ENCODE results near the gene ARHGEF2. TPM values are rescaled to one million over a fixed set of nuclear protein-coding genes. Genes with fewer than 3 reads are reported as not detected.
A peak's percentile ranks its signal among the peaks of the same experiment; 100 is the strongest.

ARHGEF2 gene
- total and polyA plus RNA-seq, 9 of the 15 experiments (the other 6 are each of a cell fraction or from before 2014, with no cell fraction given): 7.1 to 162 (median 62.2) TPM

- intact Hi-C loops (cut with micrococcal nuclease): no loop called here
Measured at GRCh38 chr1:155996166-155996565, 17.8 kb upstream of the ARHGEF2 start.

More at GRCh38 chr1:155996166-155996565, 17.8 kb upstream of the ARHGEF2 start:
- TF ChIP-seq ETV6 (IDR thresholded peaks at IDR 0.05; ENCODE audit: borderline replicate concordance in 1 of 2, low read depth in 2 of 2, low read length in 1 of 2) (no peak), ETV6 (CRISPR knock-in tag; IDR thresholded peaks at IDR 0.05; ENCODE audit: borderline replicate concordance) (no peak), MGA (IDR thresholded peaks at IDR 0.05) (no peak), FOXJ2 (tag; IDR thresholded peaks at IDR 0.05) (no peak), GTF2A2 (tag; IDR thresholded peaks at IDR 0.05) (no peak), CHCHD3 (CRISPR knock-in tag; IDR thresholded peaks at IDR 0.05) (no peak), SLC30A9 (CRISPR knock-in tag; IDR thresholded peaks at IDR 0.05) (no peak), ESRRA (IDR thresholded peaks at IDR 0.05; ENCODE audit: borderline replicate concordance, low read depth) (no peak)
- TF ChIP-seq, protein P1, sequence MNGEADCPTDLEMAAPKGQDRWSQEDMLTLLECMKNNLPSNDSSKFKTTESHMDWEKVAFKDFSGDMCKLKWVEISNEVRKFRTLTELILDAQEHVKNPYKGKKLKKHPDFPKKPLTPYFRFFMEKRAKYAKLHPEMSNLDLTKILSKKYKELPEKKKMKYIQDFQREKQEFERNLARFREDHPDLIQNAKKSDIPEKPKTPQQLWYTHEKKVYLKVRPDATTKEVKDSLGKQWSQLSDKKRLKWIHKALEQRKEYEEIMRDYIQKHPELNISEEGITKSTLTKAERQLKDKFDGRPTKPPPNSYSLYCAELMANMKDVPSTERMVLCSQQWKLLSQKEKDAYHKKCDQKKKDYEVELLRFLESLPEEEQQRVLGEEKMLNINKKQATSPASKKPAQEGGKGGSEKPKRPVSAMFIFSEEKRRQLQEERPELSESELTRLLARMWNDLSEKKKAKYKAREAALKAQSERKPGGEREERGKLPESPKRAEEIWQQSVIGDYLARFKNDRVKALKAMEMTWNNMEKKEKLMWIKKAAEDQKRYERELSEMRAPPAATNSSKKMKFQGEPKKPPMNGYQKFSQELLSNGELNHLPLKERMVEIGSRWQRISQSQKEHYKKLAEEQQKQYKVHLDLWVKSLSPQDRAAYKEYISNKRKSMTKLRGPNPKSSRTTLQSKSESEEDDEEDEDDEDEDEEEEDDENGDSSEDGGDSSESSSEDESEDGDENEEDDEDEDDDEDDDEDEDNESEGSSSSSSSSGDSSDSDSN (IDR thresholded peaks at IDR 0.05; ENCODE audit: borderline replicate concordance in 1 of 2, low read depth in 2 of 2, low read length in 2 of 2): no peak
- ATAC-seq: no peak
- no peaks in the 10 kb centered on the region for H4K20me1 ChIP-seq (replicated peaks; ENCODE audit: control insufficient read depth, insufficient read depth, low read length)
- no peaks in the 10 kb centered on the region for H3K9me3 ChIP-seq (replicated peaks; ENCODE audit: control insufficient read depth, insufficient read depth, low read depth, low read length)
- CTCF ChIA-PET (ENCODE audit: low intra/inter-chr PET ratio): no interaction called here
- in situ Hi-C loops (cut with MboI): no loop called here
- H3K4me1 ChIP-seq (replicated peaks in 1 of 2; ENCODE audit: control insufficient read depth in 2 of 2, insufficient read depth in 2 of 2, low read length in 2 of 2): peaks cover 6% of the 10 kb centered on the region in 2 experiments
- WGBS (ENCODE audit: insufficient coverage, low coverage, missing lambda C conversion rate): 0% methylated on average over 2 of the region's 2 CpGs
- no peaks in the 10 kb centered on the region for H3K9me1 ChIP-seq (ENCODE audit: control insufficient read depth, insufficient read depth, low read length)
- no peaks in the 10 kb centered on the region for H3K27me3 ChIP-seq (ENCODE audit: control insufficient read depth in 2 of 2, insufficient read depth in 2 of 2, low read length in 2 of 2)
- H3K79me2 ChIP-seq (ENCODE audit: control insufficient read depth, insufficient read depth, low read length): no peaks in the 10 kb centered on the region
- DNase-seq (ENCODE audit: extremely low read depth in 1 of 4, low spot score in 3 of 4): no peak
- peak overlapping the region in 1 of 2 experiments; percentile 13; a peak in 1 of 4 replicates for H3K9ac ChIP-seq (ENCODE audit: insufficient read depth in 1 of 2, low read depth in 2 of 2, low read length in 2 of 2)
- BruUV-seq (replicated peaks): no TSS peak
- H2AFZ ChIP-seq (ENCODE audit: low read depth, low read length): no peak overlapping the region
- no peak overlapping the region for H3K4me3 ChIP-seq
- no peaks in the 10 kb centered on the region for H3K36me3 ChIP-seq (ENCODE audit: control insufficient read depth, insufficient read depth, low read length)
- POLR2A ChIA-PET: interaction anchor here (0.9 to 1.6 kb wide), 3 partner anchors 12 to 61 kb away, joined by 3 to 8 read pairs (median 4); partner anchors contain the start of gene KHDC4
- no peak overlapping the region for H3K27ac ChIP-seq (ENCODE audit: extremely low read depth, low read depth, low read length)
- H3K4me2 ChIP-seq (ENCODE audit: insufficient read depth, low read length): no peak overlapping the region
- no peak for FAIRE-seq

Measured in K562 (cell line).